ENCODE measurements around the gene SMPD3.

SMPD3 gene

GRCh38 chr16:68361485-68361884, 86.8 kb downstream of the SMPD3 start:
- H3K4me2 ChIP-seq, result peak overlapping the region; percentile 55 to 100 (median 96); a peak in 21 of 22 replicates
- H3K4me1 ChIP-seq, result peaks cover 86 to 100% (median 100%) of the 10 kb centered on the region in 10 experiments
- H3K9me3 ChIP-seq (replicated peaks in 1 of 11), result no peaks in the 10 kb centered on the region
- peaks cover 13 to 33% (median 16%) of the 10 kb centered on the region in 11 experiments; a peak in 14 of 22 replicates for H3K36me3 ChIP-seq
- no peak overlapping the region for H3K4me3 ChIP-seq
- H3K9ac ChIP-seq, result peak overlapping the region in 7 of 11 experiments; percentile 23 to 76 (median 39); a peak in 9 of 22 replicates
- peaks cover 0 to 94% (median 5%) of the 10 kb centered on the region in 11 experiments; a peak in 12 of 22 replicates for H4K20me1 ChIP-seq
- no peak for TF ChIP-seq Cebpa-rat (IDR thresholded peaks at IDR 0.05)
- H3K27me3 ChIP-seq, result peaks cover 0 to 37% (median 0%) of the 10 kb centered on the region in 11 experiments; a peak in 3 of 22 replicates
- peak overlapping the region in 6 of 11 experiments; percentile 39 to 87 (median 70); a peak in 10 of 22 replicates for H3K27ac ChIP-seq

- Histone ChIP-seq H3K4me2 (peak overlapping the region; percentile 54 to 100 (median 96)), H3K36me3 (peaks cover 13 to 33% (median 16%) of the 10 kb centered on the region in 11 experiments; a peak in 14 of 22 replicates), H3K27ac (peak overlapping the region in 5 of 11 experiments; percentile 39 to 87 (median 84); a peak in 7 of 22 replicates), H3K9ac (peak overlapping the region in 5 of 11 experiments; percentile 23 to 76 (median 61); a peak in 6 of 22 replicates), H3K4me1 (peaks cover 87 to 100% (median 100%) of the 10 kb centered on the region in 10 experiments), H3K9me3 (replicated peaks in 1 of 11) (no peaks in the 10 kb centered on the region), H3K27me3 (peaks cover 0 to 34% (median 0%) of the 10 kb centered on the region in 11 experiments; a peak in 3 of 22 replicates), H3K4me3 (no peak overlapping the region), H4K20me1 (peaks cover 0 to 95% (median 9%) of the 10 kb centered on the region in 11 experiments; a peak in 12 of 22 replicates)
- no peak for TF ChIP-seq Cebpa-rat (IDR thresholded peaks at IDR 0.05)
Observed at GRCh38 chr16:68360956-68361355, 87.4 kb downstream of the SMPD3 start.

- Histone ChIP-seq H3K4me3 (no peak overlapping the region; a peak in 1 of 20 replicates), H3K9ac (peak overlapping the region in 6 of 11 experiments; percentile 42 to 76 (median 58); a peak in 10 of 22 replicates), H3K4me1 (peaks cover 87 to 100% (median 100%) of the 10 kb centered on the region in 10 experiments), H3K27me3 (peaks cover 0 to 37% (median 0%) of the 10 kb centered on the region in 11 experiments; a peak in 4 of 22 replicates), H3K4me2 (peak overlapping the region; percentile 54 to 100 (median 96)), H3K9me3 (replicated peaks in 1 of 11) (no peaks in the 10 kb centered on the region), H3K27ac (peak overlapping the region in 7 of 11 experiments; percentile 28 to 87 (median 74); a peak in 12 of 22 replicates), H4K20me1 (peaks cover 0 to 95% (median 13%) of the 10 kb centered on the region in 11 experiments; a peak in 11 of 22 replicates), H3K36me3 (peaks cover 13 to 36% (median 16%) of the 10 kb centered on the region in 11 experiments; a peak in 15 of 22 replicates)
- no peak for TF ChIP-seq Cebpa-rat (IDR thresholded peaks at IDR 0.05)
Observed at GRCh38 chr16:68360547-68360946, 87.8 kb downstream of the SMPD3 start.

GRCh38 chr16:68359398-68360191, 88.7 kb downstream of the SMPD3 start:
- no peak for TF ChIP-seq Cebpa-rat (IDR thresholded peaks at IDR 0.05)
- peaks cover 18 to 45% (median 22%) of the 10 kb centered on the region in 11 experiments; a peak in 21 of 22 replicates for H3K36me3 ChIP-seq
- H4K20me1 ChIP-seq, result peaks cover 0 to 95% (median 19%) of the 10 kb centered on the region in 11 experiments; a peak in 11 of 22 replicates

DNA sequence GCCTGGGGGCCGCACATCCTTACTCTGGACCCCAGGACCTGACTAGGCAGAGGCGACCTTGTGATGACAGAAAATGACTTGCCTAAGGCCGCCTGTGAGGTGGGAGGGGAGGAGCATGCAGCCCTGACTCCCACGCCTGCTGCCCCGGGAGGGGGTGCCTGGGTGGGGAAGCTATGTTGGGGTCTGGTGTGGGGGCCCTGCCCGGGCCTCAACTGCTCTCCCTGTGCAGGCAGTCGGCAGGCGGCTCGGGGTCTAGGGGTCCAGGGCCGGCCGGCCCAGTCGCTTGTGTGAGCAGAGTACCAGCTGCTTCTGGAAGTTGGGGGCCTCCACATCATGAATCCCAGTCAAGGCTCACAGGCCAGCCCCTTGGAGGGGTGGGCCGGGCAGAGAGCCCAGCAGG, 89.4 kb downstream of the SMPD3 start:
- peaks cover 0 to 51% (median 0%) of the 10 kb centered on the region in 11 experiments; a peak in 5 of 22 replicates for H3K27me3 ChIP-seq
- peak overlapping the region in 9 of 11 experiments; percentile 2 to 76 (median 54); a peak in 17 of 22 replicates for H3K9ac ChIP-seq
- H3K27ac ChIP-seq, result peak overlapping the region in 7 of 11 experiments; percentile 30 to 87 (median 74); a peak in 13 of 22 replicates
- TF ChIP-seq Cebpa-rat (IDR thresholded peaks at IDR 0.05), result no peak
- no peaks in the 10 kb centered on the region for H3K9me3 ChIP-seq (replicated peaks in 1 of 11)
- peaks cover 77 to 98% (median 95%) of the 10 kb centered on the region in 10 experiments for H3K4me1 ChIP-seq
- peaks cover 25 to 52% (median 28%) of the 10 kb centered on the region in 11 experiments for H3K36me3 ChIP-seq
- H4K20me1 ChIP-seq, result peaks cover 0 to 93% (median 20%) of the 10 kb centered on the region in 11 experiments; a peak in 11 of 22 replicates
- H3K4me3 ChIP-seq, result peak overlapping the region in 1 of 10 experiments; percentile 12; a peak in 1 of 20 replicates
- peak overlapping the region; percentile 85 to 100 (median 96) for H3K4me2 ChIP-seq

More at GRCh38 chr16:68359398-68360191, 88.7 kb downstream of the SMPD3 start:
- H3K4me3 ChIP-seq, result peak overlapping the region in 2 of 10 experiments; percentile 10 to 12; a peak in 3 of 20 replicates
- H3K9ac ChIP-seq, result peak overlapping the region in 8 of 11 experiments; percentile 21 to 76 (median 52); a peak in 12 of 22 replicates
- H3K4me1 ChIP-seq, result peaks cover 84 to 100% (median 100%) of the 10 kb centered on the region in 10 experiments
- no peaks in the 10 kb centered on the region for H3K9me3 ChIP-seq (replicated peaks in 1 of 11)
- peak overlapping the region; percentile 85 to 100 (median 96) for H3K4me2 ChIP-seq
- H3K27ac ChIP-seq, result peak overlapping the region in 7 of 11 experiments; percentile 30 to 87 (median 74); a peak in 13 of 22 replicates
- H3K27me3 ChIP-seq, result peaks cover 0 to 45% (median 0%) of the 10 kb centered on the region in 11 experiments; a peak in 5 of 22 replicates

DNA sequence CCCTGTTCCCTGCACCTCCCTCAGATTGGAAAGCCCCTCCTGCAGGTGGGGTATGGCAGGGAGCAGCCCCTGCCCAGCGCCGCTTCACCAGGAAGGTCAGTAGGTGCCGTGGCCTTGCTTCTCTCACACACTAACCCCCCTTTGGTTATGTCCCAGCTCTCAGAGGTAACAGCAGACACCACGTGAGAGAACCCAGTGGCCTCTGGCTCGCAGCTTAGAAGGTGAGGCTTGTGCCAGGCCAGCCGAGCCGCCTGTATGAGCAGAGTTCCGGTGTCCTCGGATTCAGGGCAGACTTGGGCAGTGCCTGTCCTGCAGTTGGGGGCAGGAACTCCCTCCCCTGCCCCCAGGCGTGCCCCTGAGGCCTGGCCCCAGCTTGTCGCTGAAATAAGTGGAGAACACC, 90.4 kb downstream of the SMPD3 start:
- TF ChIP-seq Cebpa-rat (IDR thresholded peaks at IDR 0.05), result no peak
- Histone ChIP-seq H3K9me3 (replicated peaks in 1 of 11) (no peaks in the 10 kb centered on the region), H3K36me3 (peaks cover 35 to 62% (median 38%) of the 10 kb centered on the region in 11 experiments), H4K20me1 (peaks cover 0 to 93% (median 20%) of the 10 kb centered on the region in 11 experiments; a peak in 11 of 22 replicates), H3K27ac (peak overlapping the region in 7 of 11 experiments; percentile 48 to 87 (median 82); a peak in 14 of 22 replicates), H3K4me2 (peak overlapping the region; percentile 85 to 100 (median 96)), H3K9ac (peak overlapping the region in 9 of 11 experiments; percentile 20 to 76 (median 53); a peak in 13 of 22 replicates), H3K27me3 (peaks cover 0 to 58% (median 0%) of the 10 kb centered on the region in 11 experiments; a peak in 5 of 22 replicates), H3K4me3 (peak overlapping the region in 1 of 10 experiments; percentile 55; a peak in 3 of 20 replicates), H3K4me1 (peaks cover 73 to 87% (median 85%) of the 10 kb centered on the region in 10 experiments)

- peak overlapping the region in 9 of 11 experiments; percentile 20 to 76 (median 53); a peak in 14 of 22 replicates for H3K9ac ChIP-seq
Observed at GRCh38 chr16:68357521-68357922, 90.8 kb downstream of the SMPD3 start.

More at GRCh38 chr16:68357521-68357922, 90.8 kb downstream of the SMPD3 start:
- no peak for TF ChIP-seq Cebpa-rat (IDR thresholded peaks at IDR 0.05)
- H3K4me3 ChIP-seq, result peak overlapping the region in 5 of 10 experiments; percentile 9 to 55 (median 41); a peak in 5 of 20 replicates
- peak overlapping the region in 8 of 11 experiments; percentile 47 to 87 (median 78); a peak in 15 of 22 replicates for H3K27ac ChIP-seq
- peaks cover 0 to 92% (median 20%) of the 10 kb centered on the region in 11 experiments; a peak in 11 of 22 replicates for H4K20me1 ChIP-seq
- H3K9me3 ChIP-seq (replicated peaks in 1 of 11), result no peaks in the 10 kb centered on the region
- peak overlapping the region; percentile 85 to 100 (median 96) for H3K4me2 ChIP-seq
- H3K27me3 ChIP-seq, result peaks cover 0 to 56% (median 0%) of the 10 kb centered on the region in 11 experiments; a peak in 5 of 22 replicates
- H3K36me3 ChIP-seq, result peaks cover 39 to 66% (median 42%) of the 10 kb centered on the region in 11 experiments
- H3K4me1 ChIP-seq, result peaks cover 73 to 86% (median 81%) of the 10 kb centered on the region in 10 experiments
